ENCODE measurements around the gene ANKRD66.

Gene ANKRD66

DNA sequence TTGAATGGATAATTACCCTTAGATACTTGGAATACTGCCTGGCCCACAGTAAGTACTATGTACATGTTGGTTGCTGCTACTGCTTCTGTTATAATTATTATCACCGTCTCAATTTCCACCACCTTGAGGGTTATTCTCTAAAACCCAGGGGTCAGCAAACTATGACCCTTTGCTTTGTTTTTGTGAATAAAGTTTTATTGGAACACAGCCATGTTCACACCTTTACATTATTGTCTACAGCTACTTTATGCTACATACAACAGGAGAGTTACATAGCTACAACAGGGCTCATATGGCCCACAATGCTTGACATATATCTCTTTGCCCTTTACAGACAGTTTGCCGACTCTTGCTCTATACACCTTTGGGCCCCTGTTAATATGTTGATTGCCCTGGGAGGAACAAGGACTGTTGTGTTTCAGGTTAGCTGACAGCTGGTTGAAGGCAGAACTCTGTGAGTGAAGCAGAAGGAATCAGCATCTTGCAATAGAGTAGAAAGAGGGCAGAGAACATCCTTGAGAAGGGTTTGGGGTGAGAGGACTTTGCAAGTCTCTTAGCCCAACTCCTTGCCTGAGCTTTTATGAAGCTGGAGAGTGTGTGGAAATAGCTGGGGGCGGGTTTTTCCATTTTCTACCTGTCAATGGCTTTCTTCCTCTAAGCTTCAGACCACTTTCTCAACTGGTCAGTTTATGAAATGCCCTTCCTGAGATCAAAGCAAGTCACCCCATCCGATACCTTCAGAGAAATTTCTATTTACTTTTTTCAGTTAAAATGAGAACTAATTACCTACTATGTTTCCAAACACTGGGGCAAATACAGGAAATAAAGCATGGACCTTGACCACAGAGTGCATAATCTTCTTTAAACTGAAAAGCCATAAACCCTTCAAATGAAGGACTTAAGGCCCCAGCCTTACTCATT, 43.0 kb downstream of the ANKRD66 start:
- Histone ChIP-seq H3K79me1 (ENCODE audit: low read depth, low read length) (no peaks in the 10 kb centered on the region), H2BK120ac (ENCODE audit: low read depth, low read length) (no peak overlapping the region), H2AK5ac (ENCODE audit: low read depth, low read length) (no peak overlapping the region), H3K27me3 (ENCODE audit: control insufficient read depth in 3 of 3, insufficient read depth in 3 of 3, low read depth in 1 of 3, low read length in 3 of 3) (no peaks in the 10 kb centered on the region), H3K14ac (ENCODE audit: low read length) (no peak overlapping the region), H3K4me1 (ENCODE audit: control insufficient read depth in 2 of 2, insufficient read depth in 1 of 2, low read depth in 1 of 2, low read length in 2 of 2) (peaks cover 0 to 3% of the 10 kb centered on the region in 2 donors), H2BK12ac (ENCODE audit: low read length) (no peak overlapping the region), H3K4me3 (ENCODE audit: low read length in 2 of 2) (no peak overlapping the region), H3K9me3 (replicated peaks in 1 of 2; ENCODE audit: control insufficient read depth in 2 of 2, insufficient read depth in 1 of 2, low read depth in 1 of 2, low read length in 2 of 2) (no peaks in the 10 kb centered on the region), H3K23ac (ENCODE audit: low read depth, low read length, poor library complexity) (no peak overlapping the region), H3K4me2 (ENCODE audit: insufficient read depth, low read length, poor library complexity, severe bottlenecking) (no peak overlapping the region), H3K27ac (replicated peaks; ENCODE audit: low read length) (no peak overlapping the region), H4K91ac (ENCODE audit: low read depth, low read length, poor library complexity) (no peak overlapping the region), H3K4ac (ENCODE audit: low read length) (no peak overlapping the region), H2BK5ac (ENCODE audit: low read length) (no peak overlapping the region), H3K18ac (ENCODE audit: low read length) (no peak overlapping the region), H2AFZ (ENCODE audit: low read length) (no peak overlapping the region), H3K9ac (ENCODE audit: low read depth, low read length, poor library complexity) (no peak overlapping the region), H3K36me3 (replicated peaks in 1 of 2; ENCODE audit: control insufficient read depth in 2 of 2, insufficient read depth in 2 of 2, low read length in 2 of 2) (no peaks in the 10 kb centered on the region), H2BK15ac (ENCODE audit: low read length) (no peak overlapping the region), H4K8ac (ENCODE audit: low read depth, low read length) (no peak overlapping the region)
- no peak for DNase-seq (ENCODE audit: low spot score)
- no CpG with 5 or more reads among the region's 4 CpGs for WGBS, 2 donors (ENCODE audit: extremely low coverage in 2 of 2, insufficient read length in 2 of 2, insufficient replicate concordance in 1 of 2)

DNA sequence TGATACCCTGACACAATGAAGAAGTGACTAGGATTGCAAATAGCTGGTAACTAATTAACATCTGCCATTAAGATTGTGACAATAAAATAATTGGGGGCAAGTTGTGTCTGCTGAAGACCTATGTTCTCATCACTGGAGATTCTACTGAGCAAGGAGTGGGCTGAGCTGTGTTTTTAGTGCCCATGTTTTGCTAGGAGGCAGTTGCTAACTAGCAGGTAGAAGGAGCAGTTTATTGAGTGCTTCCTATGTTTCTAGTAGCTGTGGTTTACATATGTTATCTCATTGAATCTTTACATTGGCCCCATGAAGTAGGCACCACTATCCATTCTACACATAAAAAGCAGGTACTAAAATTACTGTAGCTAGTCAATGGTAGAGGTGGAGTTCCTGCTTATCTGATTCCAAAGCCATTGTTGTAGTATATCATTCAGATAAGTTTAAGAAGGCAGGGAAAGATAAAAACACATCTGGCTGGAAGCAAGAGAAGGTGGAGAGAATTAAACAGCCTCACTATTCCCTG, 43.7 kb downstream of the ANKRD66 start:
- no peak overlapping the region for H3K9ac ChIP-seq (ENCODE audit: low read depth, low read length, poor library complexity)
- H3K4me2 ChIP-seq (ENCODE audit: insufficient read depth, low read length, poor library complexity, severe bottlenecking): no peak overlapping the region
- no peak overlapping the region for H3K4me3 ChIP-seq (ENCODE audit: low read length in 2 of 2)
- H3K9me3 ChIP-seq (replicated peaks in 1 of 2; ENCODE audit: control insufficient read depth in 2 of 2, insufficient read depth in 1 of 2, low read depth in 1 of 2, low read length in 2 of 2): no peaks in the 10 kb centered on the region
- no peak overlapping the region for H4K8ac ChIP-seq (ENCODE audit: low read depth, low read length)
- H2BK120ac ChIP-seq (ENCODE audit: low read depth, low read length): no peak overlapping the region
- H2BK12ac ChIP-seq (ENCODE audit: low read length): no peak overlapping the region
- H3K79me1 ChIP-seq (ENCODE audit: low read depth, low read length): no peaks in the 10 kb centered on the region
- no peaks in the 10 kb centered on the region for H3K27me3 ChIP-seq (ENCODE audit: control insufficient read depth in 3 of 3, insufficient read depth in 3 of 3, low read depth in 1 of 3, low read length in 3 of 3)
- no peak for DNase-seq (ENCODE audit: low spot score)
- H4K91ac ChIP-seq (ENCODE audit: low read depth, low read length, poor library complexity): no peak overlapping the region
- H3K14ac ChIP-seq (ENCODE audit: low read length): no peak overlapping the region
- no peak overlapping the region for H3K18ac ChIP-seq (ENCODE audit: low read length)
- H2AFZ ChIP-seq (ENCODE audit: low read length): no peak overlapping the region
- H3K27ac ChIP-seq (replicated peaks; ENCODE audit: low read length): no peak overlapping the region
- peaks cover 0 to 3% of the 10 kb centered on the region in 2 donors for H3K4me1 ChIP-seq (ENCODE audit: control insufficient read depth in 2 of 2, insufficient read depth in 1 of 2, low read depth in 1 of 2, low read length in 2 of 2)
- H3K4ac ChIP-seq (ENCODE audit: low read length): no peak overlapping the region
- no peak overlapping the region for H2BK15ac ChIP-seq (ENCODE audit: low read length)
- no peak overlapping the region for H3K23ac ChIP-seq (ENCODE audit: low read depth, low read length, poor library complexity)
- H2AK5ac ChIP-seq (ENCODE audit: low read depth, low read length): no peak overlapping the region
- H2BK5ac ChIP-seq (ENCODE audit: low read length): no peak overlapping the region
- no peaks in the 10 kb centered on the region for H3K36me3 ChIP-seq (replicated peaks in 1 of 2; ENCODE audit: control insufficient read depth in 2 of 2, insufficient read depth in 2 of 2, low read length in 2 of 2)

DNA sequence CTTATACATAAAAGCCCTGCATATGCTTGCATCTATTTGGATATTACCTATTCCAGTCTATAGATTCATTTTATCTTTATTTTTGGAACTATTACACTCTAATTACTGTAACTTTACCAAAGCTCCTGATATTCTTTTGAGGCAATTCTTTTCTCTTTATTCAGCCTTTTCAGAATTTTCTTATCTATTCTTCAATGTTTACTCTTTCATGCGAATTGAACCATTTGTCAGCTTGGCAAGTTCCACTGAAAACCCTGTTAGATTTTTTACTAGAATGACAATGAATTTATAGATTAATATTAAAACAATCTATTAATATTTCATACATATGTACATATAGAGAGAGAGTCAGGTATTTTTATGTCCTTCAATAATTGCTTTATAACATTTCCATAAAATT, 45.9 kb downstream of the ANKRD66 start:
- Histone ChIP-seq H3K4me1 (ENCODE audit: control insufficient read depth in 2 of 2, insufficient read depth in 1 of 2, low read depth in 1 of 2, low read length in 2 of 2) (peaks cover 0 to 2% of the 10 kb centered on the region in 2 donors), H2BK5ac (ENCODE audit: low read length) (no peak overlapping the region), H3K23ac (ENCODE audit: low read depth, low read length, poor library complexity) (no peak overlapping the region), H3K9me3 (replicated peaks in 1 of 2; ENCODE audit: control insufficient read depth in 2 of 2, insufficient read depth in 1 of 2, low read depth in 1 of 2, low read length in 2 of 2) (no peaks in the 10 kb centered on the region), H2AK5ac (ENCODE audit: low read depth, low read length) (no peak overlapping the region), H4K8ac (ENCODE audit: low read depth, low read length) (no peak overlapping the region), H3K36me3 (replicated peaks in 1 of 2; ENCODE audit: control insufficient read depth in 2 of 2, insufficient read depth in 2 of 2, low read length in 2 of 2) (no peaks in the 10 kb centered on the region), H2BK12ac (ENCODE audit: low read length) (no peak overlapping the region), H3K27me3 (ENCODE audit: control insufficient read depth in 3 of 3, insufficient read depth in 3 of 3, low read depth in 1 of 3, low read length in 3 of 3) (no peaks in the 10 kb centered on the region), H4K91ac (ENCODE audit: low read depth, low read length, poor library complexity) (no peak overlapping the region), H2BK15ac (ENCODE audit: low read length) (no peak overlapping the region), H3K79me1 (ENCODE audit: low read depth, low read length) (no peaks in the 10 kb centered on the region), H3K4me2 (ENCODE audit: insufficient read depth, low read length, poor library complexity, severe bottlenecking) (no peak overlapping the region), H2BK120ac (ENCODE audit: low read depth, low read length) (no peak overlapping the region), H3K18ac (ENCODE audit: low read length) (no peak overlapping the region), H3K9ac (ENCODE audit: low read depth, low read length, poor library complexity) (no peak overlapping the region), H3K4ac (ENCODE audit: low read length) (no peak overlapping the region), H3K27ac (replicated peaks; ENCODE audit: low read length) (no peak overlapping the region), H3K14ac (ENCODE audit: low read length) (no peak overlapping the region), H2AFZ (ENCODE audit: low read length) (no peak overlapping the region), H3K4me3 (ENCODE audit: low read length in 2 of 2) (no peak overlapping the region)
- DNase-seq (ENCODE audit: low spot score): no peak
- WGBS, 2 donors (ENCODE audit: extremely low coverage in 2 of 2, insufficient read length in 2 of 2, insufficient replicate concordance in 1 of 2): no CpG with 5 or more reads among the region's 1 CpG

DNA sequence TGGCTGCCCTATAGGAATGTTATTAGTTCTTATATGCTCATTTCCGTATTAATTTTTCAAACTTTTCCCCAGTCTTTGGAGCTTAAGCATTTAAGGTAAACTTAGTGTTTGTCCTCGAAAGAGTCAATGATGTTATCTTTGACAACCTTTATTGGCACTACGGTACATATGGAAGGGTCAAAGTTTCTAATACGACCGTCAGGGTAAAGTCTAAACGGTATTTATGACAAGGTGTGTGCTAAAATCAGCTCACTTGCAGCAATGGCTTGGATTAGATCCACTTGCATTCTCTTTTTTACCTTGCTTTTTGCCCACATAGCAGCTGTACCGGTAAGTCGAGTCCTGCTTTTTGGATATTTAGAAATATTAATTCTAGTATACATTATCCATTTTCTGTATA, 46.4 kb downstream of the ANKRD66 start, which contains the start of gene MEP1A:
MEP1A (plus strand) TSS at position 252 of the 400 bp plus-strand sequence; CDS start at position 262, 10 bp downstream.
- Histone ChIP-seq H2BK120ac (ENCODE audit: low read depth, low read length) (no peak within 1 kb of the TSS), H3K36me3 (replicated peaks in 1 of 2; ENCODE audit: control insufficient read depth in 2 of 2, insufficient read depth in 2 of 2, low read length in 2 of 2) (no peaks in the 10 kb centered on the region), H2BK12ac (ENCODE audit: low read length) (no peak within 1 kb of the TSS), H3K27me3 (ENCODE audit: control insufficient read depth in 3 of 3, insufficient read depth in 3 of 3, low read depth in 1 of 3, low read length in 3 of 3) (no peaks in the 10 kb centered on the region), H3K4me2 (ENCODE audit: insufficient read depth, low read length, poor library complexity, severe bottlenecking) (no peak within 1 kb of the TSS), H3K18ac (ENCODE audit: low read length) (no peak within 1 kb of the TSS), H2BK15ac (ENCODE audit: low read length) (no peak within 1 kb of the TSS), H3K14ac (ENCODE audit: low read length) (no peak within 1 kb of the TSS), H2AFZ (ENCODE audit: low read length) (no peak within 1 kb of the TSS), H3K79me1 (ENCODE audit: low read depth, low read length) (no peaks in the 10 kb centered on the region), H3K27ac (replicated peaks; ENCODE audit: low read length) (no peak within 1 kb of the TSS), H3K23ac (ENCODE audit: low read depth, low read length, poor library complexity) (no peak within 1 kb of the TSS), H4K91ac (ENCODE audit: low read depth, low read length, poor library complexity) (no peak within 1 kb of the TSS), H4K8ac (ENCODE audit: low read depth, low read length) (no peak within 1 kb of the TSS), H3K4me1 (ENCODE audit: control insufficient read depth in 2 of 2, insufficient read depth in 1 of 2, low read depth in 1 of 2, low read length in 2 of 2) (no peaks in the 10 kb centered on the region), H2BK5ac (ENCODE audit: low read length) (no peak within 1 kb of the TSS), H2AK5ac (ENCODE audit: low read depth, low read length) (no peak within 1 kb of the TSS), H3K4me3 (ENCODE audit: low read length in 2 of 2) (no peak within 1 kb of the TSS), H3K9me3 (replicated peaks in 1 of 2; ENCODE audit: control insufficient read depth in 2 of 2, insufficient read depth in 1 of 2, low read depth in 1 of 2, low read length in 2 of 2) (no peaks in the 10 kb centered on the region), H3K9ac (ENCODE audit: low read depth, low read length, poor library complexity) (no peak within 1 kb of the TSS), H3K4ac (ENCODE audit: low read length) (no peak within 1 kb of the TSS)
- WGBS, 2 donors (ENCODE audit: extremely low coverage in 2 of 2, insufficient read length in 2 of 2, insufficient replicate concordance in 1 of 2): no CpG with 5 or more reads among the region's 8 CpGs
- no peak for DNase-seq (ENCODE audit: low spot score)

All from neuronal stem cell (in vitro differentiated cells).